Loucy (cell line): ENCODE results near the gene ESYT2.

Experiments used
- CTCF ChIP-seq: fragments of 200-600 bp; sonication (generic); conservative IDR thresholded peaks from 2 replicates; pipeline ENCODE4 v1.5.1; 2014; ENCODE audit warnings: mild to moderate bottlenecking, antibody characterized with exemption, low read length
- EZH2phosphoT487 ChIP-seq: fragments of 200-600 bp; IDR thresholded peaks from 2 replicates; pipeline ENCODE4 v1.6.1; 2018; ENCODE audit warnings: antibody characterized with exemption, mild to moderate bottlenecking, moderate library complexity, borderline replicate concordance

- TF ChIP-seq CTCF, result no peak
- TF ChIP-seq EZH2phosphoT487, result no peak
Observed at GRCh38 chr7:158700008-158700407, 129.3 kb downstream of the ESYT2 start.
